HG02840 (cell line): ENCODE measurements around the gene NIF3L1.
A peak's percentile ranks its signal among the peaks of the same experiment; 100 is the strongest.

ENCODE experiments used
- ATAC-seq: cut with Tn5 transposase; IDR thresholded peaks from one replicate; pipeline ENCODE4 v1.9.1; 2021; ENCODE audit warnings: mild to moderate bottlenecking, moderate library complexity, moderate number of reproducible peaks; ENCODE audit not compliant: unreplicated experiment, low FRiP score

NIF3L1 gene, protein sequence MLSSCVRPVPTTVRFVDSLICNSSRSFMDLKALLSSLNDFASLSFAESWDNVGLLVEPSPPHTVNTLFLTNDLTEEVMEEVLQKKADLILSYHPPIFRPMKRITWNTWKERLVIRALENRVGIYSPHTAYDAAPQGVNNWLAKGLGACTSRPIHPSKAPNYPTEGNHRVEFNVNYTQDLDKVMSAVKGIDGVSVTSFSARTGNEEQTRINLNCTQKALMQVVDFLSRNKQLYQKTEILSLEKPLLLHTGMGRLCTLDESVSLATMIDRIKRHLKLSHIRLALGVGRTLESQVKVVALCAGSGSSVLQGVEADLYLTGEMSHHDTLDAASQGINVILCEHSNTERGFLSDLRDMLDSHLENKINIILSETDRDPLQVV

DNA sequence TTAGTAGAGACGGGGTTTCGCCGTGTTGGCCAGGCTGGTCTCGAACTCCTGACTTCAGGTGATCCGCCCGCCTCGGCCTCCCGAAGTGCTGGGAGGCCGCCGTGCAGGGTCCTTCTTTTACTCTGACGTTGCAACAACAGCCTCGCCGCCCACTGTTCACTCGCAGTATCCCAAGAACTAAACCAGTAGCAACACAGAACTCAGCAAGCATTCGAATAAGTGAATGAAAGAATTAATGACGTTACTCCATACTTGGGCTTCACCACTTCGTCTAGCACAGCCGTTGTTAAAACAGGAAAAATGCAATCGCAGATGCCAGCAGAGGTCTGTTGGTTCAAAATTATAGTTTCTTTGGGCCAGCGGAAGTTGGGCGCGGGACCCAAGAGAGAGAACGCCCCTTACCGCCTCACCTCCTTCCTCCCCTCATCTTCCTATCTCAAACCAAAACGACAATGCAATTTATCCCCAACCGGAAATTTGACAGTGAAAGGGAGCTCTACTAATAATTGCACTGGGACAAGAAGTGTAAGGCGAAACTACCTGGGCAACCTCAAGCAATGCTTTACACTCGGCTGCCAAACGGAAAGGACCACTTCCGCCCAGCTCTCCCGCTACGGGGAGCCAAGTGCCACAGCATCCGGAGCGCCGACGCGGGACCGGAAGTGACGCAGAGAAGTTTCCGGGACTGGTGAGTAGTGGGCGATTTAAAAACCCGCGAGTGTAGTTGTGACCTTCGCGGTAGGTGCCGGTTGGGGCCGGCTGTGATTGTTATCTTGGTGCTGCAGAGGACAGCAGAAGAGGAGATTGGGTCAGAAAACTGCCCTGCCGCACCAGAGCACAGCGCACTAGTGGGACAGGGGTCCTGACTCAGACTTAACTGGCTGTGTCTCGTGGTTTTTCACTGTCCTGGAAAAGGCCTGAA is at the start of gene NIF3L1, which contains the start of gene PPIL3:
Gene NIF3L1, plus strand, starts transcription at position 668 of the 922 bp plus-strand sequence. CDS start 2,573 bp downstream, outside the sequence.
Gene PPIL3, minus strand, starts transcription at position 374 of the 922 bp plus-strand sequence. CDS start 1,462 bp downstream, outside the sequence.
- peak; percentile 88 for ATAC-seq

DNA sequence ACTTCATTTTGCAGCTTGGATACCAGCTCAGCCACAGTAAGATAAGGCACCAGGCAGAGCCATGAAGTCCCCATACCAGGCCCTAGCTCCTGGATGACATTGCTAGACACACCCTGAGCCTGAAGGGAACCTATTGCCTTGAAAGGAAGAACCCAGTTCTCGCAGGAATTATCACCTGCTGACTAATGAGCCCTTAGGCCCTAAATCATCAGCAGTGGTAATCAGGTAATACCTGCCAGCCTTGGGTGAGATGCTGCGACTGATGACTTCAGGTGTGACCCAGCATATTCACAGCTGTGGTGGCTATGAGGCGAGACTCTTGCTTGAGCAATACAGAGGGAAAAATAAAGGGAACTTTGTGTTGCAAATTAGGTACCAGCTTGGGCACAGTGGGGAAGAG is 49.7 kb upstream of the NIF3L1 start:
- ATAC-seq: no peak

DNA sequence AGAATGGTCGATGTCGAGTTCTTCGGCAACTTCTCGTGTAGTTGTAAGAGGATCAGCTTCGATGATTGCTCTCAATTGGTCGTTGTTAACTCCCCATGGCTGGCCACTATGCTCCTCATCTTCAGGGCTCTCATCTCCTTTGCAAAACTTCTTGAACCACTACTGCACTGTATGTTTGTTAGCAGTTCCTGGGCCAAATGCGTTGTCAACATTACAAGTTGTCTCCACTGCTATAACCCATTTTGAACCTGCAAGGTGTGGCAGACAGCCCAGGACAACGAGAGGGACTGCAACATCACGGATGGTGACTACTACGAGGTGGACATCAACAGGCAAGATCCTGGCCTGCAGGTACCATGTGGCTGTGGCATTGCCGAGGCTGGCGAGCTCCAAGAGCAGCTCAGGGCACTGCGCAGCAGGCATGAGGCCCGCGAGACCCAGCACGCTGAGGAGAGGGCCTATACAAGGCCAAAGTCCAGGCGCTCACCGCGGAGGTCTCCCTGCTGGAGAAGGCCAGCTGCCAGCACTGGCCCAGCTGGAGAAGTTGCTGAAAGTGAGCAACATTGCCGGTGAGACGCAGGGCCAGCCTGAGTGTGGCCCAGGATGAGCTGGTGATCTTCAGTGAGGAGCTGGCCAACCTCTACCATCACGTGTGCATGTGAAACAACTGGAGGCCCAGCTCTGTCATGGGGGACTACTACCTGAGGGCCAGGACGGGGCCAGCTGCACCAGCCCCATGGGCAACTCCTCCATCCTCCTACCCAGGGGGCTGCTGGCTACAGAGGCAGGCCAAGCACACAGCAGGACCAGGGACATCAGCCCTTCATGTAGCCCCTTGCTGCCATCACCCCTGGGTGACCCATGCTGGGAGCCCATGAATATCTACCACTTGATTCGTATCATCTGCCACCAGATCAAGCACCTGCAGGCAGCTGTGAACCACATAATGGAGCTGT is 44.9 kb upstream of the NIF3L1 start:
- ATAC-seq: no peak

DNA sequence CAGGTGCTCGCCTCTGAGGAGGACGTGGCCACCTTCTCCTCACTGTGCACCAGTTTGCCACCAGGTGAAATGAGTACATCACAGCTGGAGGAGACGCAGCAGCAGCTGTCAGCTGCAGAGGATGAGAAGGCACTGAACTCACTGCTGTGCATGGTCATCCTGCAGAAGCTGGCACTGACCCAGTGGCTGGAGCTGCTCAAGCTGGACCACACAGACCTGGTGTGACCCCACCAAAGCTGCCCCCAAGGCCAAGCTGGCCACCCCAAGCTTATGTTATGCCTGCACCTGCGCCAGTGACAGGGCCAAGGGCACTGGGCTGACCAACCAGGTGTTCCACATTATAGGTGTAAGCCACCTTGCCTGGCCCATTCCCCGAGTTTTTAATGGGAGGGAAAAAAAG is 44.0 kb upstream of the NIF3L1 start:
- no peak for ATAC-seq

DNA sequence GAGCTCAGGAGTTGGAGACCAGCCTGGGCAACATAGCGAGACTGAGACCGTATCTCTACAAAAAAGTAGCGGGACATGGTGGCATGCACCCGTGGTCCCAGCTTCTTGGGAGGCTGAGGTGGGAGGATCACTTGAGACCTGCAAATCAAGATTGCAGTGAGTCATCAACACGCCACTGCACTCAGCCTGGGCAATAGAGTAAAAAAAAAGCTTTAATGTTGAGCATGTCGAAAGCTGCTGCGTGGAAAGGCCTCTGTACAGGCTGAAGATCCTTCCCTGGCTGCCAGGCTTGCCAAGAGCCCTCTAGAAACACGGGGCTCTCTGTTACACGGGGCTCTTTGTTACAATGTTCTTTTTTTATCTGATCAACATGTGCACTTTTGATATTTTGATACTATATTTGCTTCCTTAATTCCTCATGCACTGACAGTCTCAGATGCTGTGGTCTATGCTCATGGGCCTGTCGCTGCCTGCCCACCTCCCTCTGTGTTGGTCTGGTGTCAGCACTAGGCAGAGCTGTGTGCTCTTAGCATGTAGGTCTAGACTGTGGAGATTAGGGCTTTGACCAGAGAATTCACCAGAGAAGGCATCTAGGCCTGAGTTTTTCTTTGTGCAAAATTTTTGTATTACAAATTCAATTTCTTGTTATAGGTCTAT is 43.4 kb upstream of the NIF3L1 start:
- no peak for ATAC-seq

DNA sequence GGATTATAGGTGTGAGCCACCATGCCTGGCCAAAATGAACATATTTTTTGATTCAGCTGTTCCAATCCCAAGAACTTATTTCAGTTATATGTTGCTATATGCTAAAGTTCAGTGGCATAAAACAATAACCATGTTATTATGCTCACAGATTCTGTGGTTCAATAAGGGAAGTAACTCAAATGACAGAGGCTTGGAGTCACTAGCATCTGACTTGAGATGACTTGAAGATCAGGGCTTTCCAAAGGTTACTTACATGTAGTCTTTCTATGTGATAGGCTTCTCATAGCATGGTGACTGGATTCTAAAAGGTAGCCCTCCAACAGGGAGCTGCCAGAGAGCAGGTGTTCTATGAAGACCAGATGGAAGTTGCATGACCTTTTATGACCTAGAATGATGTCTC is 41.9 kb upstream of the NIF3L1 start:
- no peak for ATAC-seq

DNA sequence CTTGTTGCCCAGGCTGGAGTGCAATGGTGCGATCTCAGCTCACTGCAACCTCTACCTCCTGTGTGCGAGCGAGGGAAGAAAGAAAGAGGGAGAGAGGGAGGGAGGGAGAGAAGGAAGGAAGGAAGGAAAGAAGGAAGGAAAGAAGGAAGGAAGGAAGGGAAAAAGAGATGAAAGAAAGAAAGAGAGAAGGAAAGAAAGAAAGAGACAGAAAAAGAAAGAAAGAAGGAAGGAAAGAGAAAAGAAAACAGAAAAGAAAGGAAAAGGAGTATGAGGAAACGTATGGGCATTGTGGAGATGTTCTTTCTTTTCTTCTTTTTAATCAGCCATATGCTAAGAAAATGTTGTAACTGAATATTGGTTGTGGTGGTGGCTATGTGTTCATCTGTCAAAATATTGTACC is 41.2 kb upstream of the NIF3L1 start:
- ATAC-seq: no peak

DNA sequence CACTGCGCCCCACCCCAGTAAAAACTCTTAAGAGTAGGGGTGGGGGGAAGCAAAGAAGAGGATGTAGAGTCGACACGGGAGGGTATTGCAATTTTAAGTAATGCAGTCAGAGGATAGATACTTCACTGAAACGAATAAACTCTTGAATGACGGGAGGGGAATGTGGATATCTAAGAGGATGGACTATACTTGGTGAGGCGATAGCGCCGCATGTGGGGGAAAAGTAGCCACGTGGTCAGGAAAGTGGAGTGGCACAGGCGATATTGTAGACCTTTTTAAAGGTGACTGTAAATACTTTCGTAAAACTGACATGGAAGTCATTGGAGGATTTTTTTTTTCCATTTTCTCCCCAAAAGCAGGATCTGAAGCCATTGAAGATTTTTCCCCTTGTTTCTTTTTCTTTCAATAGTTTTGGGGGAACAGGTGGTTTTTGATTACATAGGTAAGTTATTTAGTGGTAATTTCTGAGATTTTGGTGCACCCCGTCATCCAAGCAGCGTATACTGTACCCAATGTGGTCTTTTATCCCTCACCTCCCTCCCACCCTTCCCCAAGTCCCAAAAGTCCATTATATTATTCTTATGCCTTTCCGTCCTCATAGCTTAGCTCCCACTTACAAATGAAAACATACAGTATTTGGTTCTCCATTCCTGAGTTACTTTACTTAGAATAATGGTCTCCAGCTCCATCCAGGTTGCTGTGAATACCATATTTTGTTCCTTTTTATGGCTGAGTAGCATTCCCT is 38.5 kb upstream of the NIF3L1 start:
- no peak for ATAC-seq

DNA sequence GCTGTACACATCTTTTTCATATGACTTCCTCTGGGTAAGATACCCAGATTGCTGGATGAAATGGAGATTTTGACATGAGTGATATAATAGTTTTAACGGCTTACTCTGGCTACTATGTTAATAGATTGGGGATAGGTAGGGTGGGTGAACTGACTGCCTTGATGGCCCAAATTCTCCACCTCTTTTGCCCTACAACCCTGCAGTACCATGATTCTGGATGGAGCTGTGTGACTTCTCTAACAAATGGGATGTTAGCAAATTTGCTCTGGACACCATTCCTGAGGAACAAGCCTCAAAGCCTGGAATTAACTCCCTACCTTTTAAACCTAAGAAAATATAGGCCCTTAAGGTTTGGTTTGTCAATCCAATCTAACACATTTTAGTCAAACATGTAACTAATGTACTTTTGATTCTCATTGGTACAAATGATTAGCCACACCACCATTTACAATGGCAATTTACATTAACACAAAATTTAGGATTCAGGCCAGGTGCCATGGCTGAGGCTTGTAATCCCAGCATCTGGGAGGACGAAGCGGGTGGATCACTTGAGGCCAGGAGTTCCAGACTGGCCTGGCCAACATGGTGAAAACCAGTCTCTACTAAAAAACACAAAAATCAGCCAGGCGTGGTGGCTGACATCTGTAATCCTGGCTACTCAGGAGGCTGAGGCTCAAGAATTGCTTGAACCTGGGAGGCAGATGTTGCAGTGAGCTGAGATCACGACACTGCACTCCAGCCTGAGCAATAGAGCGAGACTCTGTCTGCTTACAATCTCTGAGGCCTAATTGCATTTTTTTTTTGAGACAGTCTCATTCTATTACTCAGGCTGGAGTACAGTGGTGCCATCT is 37.5 kb upstream of the NIF3L1 start:
- ATAC-seq: no peak

DNA sequence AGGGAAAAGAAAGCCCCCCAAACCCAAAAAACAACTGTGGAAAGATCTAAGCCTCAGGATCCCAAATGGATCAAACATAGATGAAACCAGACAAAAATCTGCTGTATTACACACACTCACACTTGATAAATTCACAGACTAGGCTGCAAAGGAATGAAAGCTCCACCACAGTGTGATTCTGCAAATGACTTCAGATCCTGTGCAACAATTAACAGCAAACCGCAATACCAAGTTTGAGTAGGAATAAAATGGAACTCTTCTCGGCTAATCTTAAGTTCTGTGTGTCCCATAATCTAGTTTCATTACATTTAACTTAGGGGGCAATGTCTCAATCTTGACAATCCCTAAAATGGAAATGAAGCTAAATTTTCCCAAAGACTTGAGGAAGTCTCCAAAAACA is 36.6 kb upstream of the NIF3L1 start:
- ATAC-seq: no peak

DNA sequence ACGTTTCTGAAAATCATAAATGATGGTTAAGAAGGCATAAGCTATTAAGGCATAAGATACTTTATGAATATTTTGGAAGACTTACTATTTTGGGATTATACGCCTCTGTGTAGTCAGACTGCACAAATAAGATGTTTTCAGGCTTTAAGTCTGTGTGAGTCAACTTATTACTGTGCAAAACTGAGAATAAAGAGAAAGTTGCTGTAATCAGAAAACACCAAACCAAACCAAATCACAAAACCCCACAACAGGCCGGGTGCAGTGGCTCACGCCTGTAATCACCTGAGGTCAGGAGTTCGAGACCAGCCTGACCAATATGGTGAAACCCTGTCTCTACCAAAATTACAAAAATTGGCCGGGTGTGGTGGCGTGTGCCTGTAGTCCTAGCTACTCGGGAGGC is 32.4 kb upstream of the NIF3L1 start:
- ATAC-seq: no peak

DNA sequence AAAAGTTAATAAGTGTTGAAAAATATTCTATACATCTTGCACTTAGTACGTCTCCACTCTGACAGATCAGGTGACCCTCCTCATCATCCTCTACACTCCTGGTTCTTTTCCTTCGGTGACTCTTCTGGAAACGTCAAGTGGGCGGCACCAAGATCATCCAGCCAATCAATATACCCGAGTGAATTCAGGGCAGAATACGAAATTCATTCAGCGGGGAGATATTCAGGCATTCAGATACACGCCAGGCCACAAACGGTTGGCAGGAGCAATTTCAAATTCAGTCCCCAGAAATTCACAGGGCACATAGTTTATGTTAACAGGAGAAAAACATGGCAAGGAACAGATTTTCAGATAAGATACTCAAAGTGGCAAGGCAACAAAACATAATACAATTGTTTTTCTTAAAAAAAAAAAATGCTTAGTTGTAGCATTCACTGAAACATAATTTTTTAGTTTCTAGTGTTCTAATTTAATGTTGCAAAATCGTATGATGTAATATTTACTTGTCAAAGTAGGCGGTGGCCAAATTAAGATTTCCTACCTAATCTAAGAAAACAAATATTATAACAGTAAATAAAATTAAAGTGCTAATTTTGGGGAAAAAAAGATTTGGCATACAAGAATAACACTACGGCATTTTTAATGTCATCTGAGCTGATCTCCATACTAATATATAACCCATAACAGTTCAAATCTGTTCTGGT is 28.9 kb upstream of the NIF3L1 start:
- no peak for ATAC-seq

DNA sequence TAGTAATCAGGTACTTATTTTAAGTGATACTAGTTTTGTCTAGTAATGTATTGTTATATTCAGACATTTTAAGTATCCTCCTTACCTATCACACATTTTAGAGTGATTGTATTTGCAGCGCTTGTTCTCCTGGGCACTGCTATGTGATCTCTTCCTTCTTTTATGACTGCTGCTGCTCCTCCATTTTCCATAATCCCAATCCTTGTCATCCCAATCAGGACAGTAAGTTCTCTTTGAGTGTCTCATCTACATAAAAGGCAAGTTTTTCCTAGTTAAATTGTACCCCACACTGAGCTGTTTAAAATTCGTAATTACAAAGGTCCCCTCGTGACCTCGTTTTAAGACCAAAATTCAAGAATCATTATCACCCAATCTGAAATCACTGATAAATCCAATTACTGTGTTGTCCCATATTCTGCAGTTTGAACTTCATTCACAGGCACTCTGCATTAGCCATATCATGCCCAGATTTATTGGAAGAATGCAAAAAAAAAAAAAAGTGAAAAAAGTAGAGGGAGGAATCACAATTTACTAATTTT is 27.5 kb upstream of the NIF3L1 start:
- ATAC-seq: no peak

DNA sequence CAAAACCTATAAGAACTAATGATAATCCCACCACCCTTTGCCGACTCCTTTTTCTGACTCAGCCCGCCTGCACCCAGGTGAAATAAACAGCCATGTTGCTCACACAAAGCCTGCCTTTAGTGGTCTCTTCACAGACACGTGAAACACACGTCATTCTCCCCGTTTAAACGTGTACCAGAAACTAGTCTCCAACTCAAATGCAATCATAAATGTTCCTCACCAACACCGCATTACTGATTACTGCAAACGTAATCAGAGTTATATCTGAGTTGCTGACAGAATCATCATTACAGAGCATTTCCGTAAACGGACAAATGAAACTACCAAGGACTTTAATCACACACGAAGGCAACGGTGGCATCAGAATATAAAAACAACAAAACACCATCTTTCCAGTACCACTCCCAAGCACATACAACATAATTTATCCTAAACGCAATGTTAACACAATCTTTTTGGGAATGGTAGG is 26.6 kb upstream of the NIF3L1 start:
- ATAC-seq: no peak

DNA sequence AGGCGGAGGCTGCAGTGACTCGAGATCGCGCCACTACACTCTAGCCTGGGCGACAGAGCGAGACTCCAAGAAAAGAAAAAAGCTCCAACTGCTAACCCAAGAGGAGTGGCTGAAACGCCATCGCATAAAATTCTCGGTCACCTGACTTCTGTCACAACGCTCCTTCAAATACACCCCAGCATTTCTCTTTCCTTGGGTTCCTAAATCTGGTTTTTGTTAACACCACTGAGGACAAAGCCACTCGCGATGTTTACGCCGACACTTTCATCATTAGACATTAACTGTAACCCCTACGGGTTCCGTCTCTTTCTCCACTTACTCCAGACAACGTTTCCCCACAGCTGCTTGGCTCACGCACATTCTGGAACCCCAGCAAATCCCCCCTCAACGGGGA is 25.4 kb upstream of the NIF3L1 start:
- no peak for ATAC-seq

DNA sequence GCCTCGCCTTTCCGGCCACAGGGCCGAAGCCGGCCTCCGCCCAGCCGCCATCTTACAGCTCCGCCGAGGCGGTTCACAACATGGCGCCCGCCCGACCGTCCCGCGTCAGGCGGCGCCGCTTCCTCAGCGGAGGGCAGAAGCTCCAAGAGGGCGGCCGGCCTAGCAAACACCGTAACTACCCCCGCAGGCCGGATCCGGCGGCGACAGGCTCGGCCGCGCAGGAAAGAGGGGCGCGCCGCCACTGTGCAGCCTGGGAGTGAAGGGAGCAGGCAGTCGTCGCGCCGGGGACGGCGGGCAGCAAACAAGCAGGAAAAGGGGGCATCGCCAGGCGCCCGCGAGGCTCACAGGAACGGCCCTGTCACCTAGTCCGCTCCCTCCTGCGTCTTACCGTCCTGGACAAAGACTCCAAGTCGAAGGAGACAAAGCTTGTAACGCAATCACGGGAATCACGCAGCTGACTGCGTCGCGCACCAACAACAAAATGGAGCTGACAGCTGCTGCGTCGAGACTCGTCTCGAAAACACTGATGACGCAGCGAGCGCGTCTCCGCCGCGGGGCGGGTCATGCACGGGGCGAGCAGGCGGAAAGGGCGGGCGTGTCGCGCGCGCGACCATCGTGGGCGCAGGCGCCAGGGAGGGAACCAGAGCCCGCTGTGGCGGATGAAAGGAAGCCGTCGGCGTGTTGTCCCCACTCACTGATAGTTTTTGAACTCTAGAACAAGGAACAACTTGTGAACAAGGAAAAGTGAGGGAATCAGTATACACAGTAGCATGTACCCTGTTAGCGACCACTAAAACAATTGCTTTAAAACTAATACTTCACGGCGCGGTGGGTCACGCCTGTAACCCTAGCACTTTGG is 24.8 kb upstream of the NIF3L1 start, which contains the start of gene CLK1:
Gene CLK1, minus strand, starts transcription at position 483 of the 859 bp plus-strand sequence. CDS start 2,796 bp downstream, outside the sequence.
- ATAC-seq: peak; percentile 86
